T-cell (primary cell): ENCODE results near the gene YIPF5. TPM values are rescaled to one million over a fixed set of nuclear protein-coding genes. Genes with fewer than 3 reads are reported as not detected.

Experiments
- ATAC-seq, 4 experiments: fragments of 200-7000 bp in 3 of 4; fragments of 150-1000 bp in 1 of 4; cut with Tn5 transposase; replicated peaks in 1 of 4; 1 replicate in 3 of 4; 2 replicates in 1 of 4; pipeline ENCODE4 v1.10.0; 2021; ENCODE audit warnings: moderate library complexity in 3 of 4, mild to moderate bottlenecking in 2 of 4, moderate number of reproducible peaks in 1 of 4
- CTCF ChIA-PET, 2 donors: fragments of 300-600 bp; sonication (Branson Sonifier 250); formaldehyde crosslinking; loops; one replicate each; lab custom pipeline; 2022; ENCODE audit warnings: antibody characterized with exemption in 2 of 2; lab: Charles Lee
- POLR2A ChIA-PET, 2 donors: fragments of 300-600 bp; sonication (Branson Sonifier 250); formaldehyde crosslinking; loops; one replicate each; lab custom pipeline; 2022; ENCODE audit warnings: antibody characterized with exemption in 2 of 2; lab: Charles Lee
- DNase-seq, 35 experiments: peaks; one replicate each; pipeline versions ENCODE4 v3.0.0 to v3.0.0-alpha.2; 2013 to 2023
- H3K27ac ChIP-seq: one replicate; pipeline ENCODE4 v1.5.1; 2013; ENCODE audit warnings: low read length
- H3K27me3 ChIP-seq, 2 experiments: replicated peaks in 1 of 2; 1 replicate in 1 of 2; 2 replicates in 1 of 2; pipeline versions ENCODE4 v1.6.1 to v1.7.0; 2013; ENCODE audit warnings: low read length in 1 of 2, mixed read lengths in 1 of 2; ENCODE audit not compliant: control insufficient read depth in 2 of 2, insufficient read depth in 2 of 2; ENCODE audit errors: extremely low read depth in 1 of 2
- H3K36me3 ChIP-seq, 2 donors: 1 replicate in 1 of 2; 2 replicates in 1 of 2; pipeline versions ENCODE4 v1.6.1 to v1.7.0; 2013; ENCODE audit warnings: low read length in 1 of 2; ENCODE audit not compliant: control insufficient read depth in 2 of 2, insufficient read depth in 1 of 2; ENCODE audit errors: extremely low read depth in 1 of 2
- H3K4me1 ChIP-seq, 2 experiments: 1 replicate in 1 of 2; 2 replicates in 1 of 2; pipeline versions ENCODE4 v1.6.1 to v1.7.0; 2013; ENCODE audit warnings: low read length in 2 of 2, mixed read lengths in 1 of 2; ENCODE audit not compliant: insufficient read depth in 2 of 2, control insufficient read depth in 1 of 2; ENCODE audit errors: extremely low read depth in 1 of 2
- H3K4me3 ChIP-seq, 2 donors: 1 replicate in 1 of 2; 2 replicates in 1 of 2; pipeline versions ENCODE4 v1.5.1 to v1.7.0; 2013; ENCODE audit warnings: mild to moderate bottlenecking in 2 of 2, low read length in 1 of 2, moderate library complexity in 1 of 2; ENCODE audit not compliant: control insufficient read depth in 1 of 2; ENCODE audit errors: extremely low read depth in 1 of 2
- H3K9me3 ChIP-seq: 2 replicates; pipeline ENCODE4 v1.7.0; 2013
- H3K27ac Mint-ChIP-seq, 2 donors: one replicate each; pipeline ENCODE4 v1.8.0; 2020 to 2021; ENCODE audit warnings: mild to moderate bottlenecking in 2 of 2, mixed read lengths in 2 of 2
- H3K27me3 Mint-ChIP-seq, 2 donors: one replicate each; pipeline ENCODE4 v1.8.0; 2021 to 2022; ENCODE audit warnings: mixed read lengths in 2 of 2
- H3K36me3 Mint-ChIP-seq: one replicate; pipeline ENCODE4 v1.8.0; 2021; ENCODE audit warnings: mixed read lengths
- H3K4me1 Mint-ChIP-seq, 3 donors: one replicate each; pipeline ENCODE4 v1.8.0; 2020 to 2022; ENCODE audit warnings: mixed read lengths in 3 of 3, mild to moderate bottlenecking in 1 of 3
- H3K4me3 Mint-ChIP-seq, 3 donors: one replicate each; pipeline ENCODE4 v1.8.0; 2020 to 2022; ENCODE audit warnings: mild to moderate bottlenecking in 3 of 3, mixed read lengths in 3 of 3, moderate library complexity in 3 of 3
- H3K9me3 Mint-ChIP-seq, 3 donors: one replicate each; pipeline ENCODE4 v1.8.0; 2020 to 2022; ENCODE audit warnings: mixed read lengths in 3 of 3
- WGBS: methylation state at CpG from one replicate; pipeline ENCODE4 v1.1.5; 2013; ENCODE audit warnings: missing lambda C conversion rate; ENCODE audit not compliant: insufficient coverage; 5-methylcytosine and 5-hydroxymethylcytosine counted together
- total RNA-seq, 35 experiments: library from RNA in 6 of 35; stranded (reverse) in 6 of 35; fragments of 120-200 nt in 1 of 35; gene quantifications; one replicate each; pipeline versions ENCODE4 v1.2.1 to v1.2.4 and lab custom pipeline; 2013 to 2026

The YIPF5 gene
- total RNA-seq, 5 donors from 2014 or later (not counting 1 experiment from before 2014, with no cell fraction given) = 32.8 to 47.1 (median 41.2) TPM

DNA sequence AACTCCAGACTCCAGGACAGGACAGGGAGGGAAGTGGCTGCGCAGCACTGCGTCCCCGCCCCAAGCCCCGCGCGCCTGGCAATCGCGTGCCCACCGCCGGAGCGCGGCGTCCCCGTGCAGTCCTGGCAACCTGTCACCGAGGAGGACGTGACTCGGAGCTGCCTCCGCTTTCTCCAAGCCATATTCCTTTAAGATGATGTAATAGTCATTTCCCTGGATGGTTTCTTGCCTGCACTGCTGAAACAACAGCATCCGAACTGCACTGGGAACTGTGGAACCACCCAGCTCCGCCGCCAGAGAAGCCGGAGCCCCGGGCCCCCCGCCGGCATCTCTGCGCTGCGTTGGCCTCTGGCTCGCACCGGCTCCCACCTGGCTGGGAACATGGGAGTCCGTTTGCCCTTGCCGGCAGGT, 34.7 kb upstream of the YIPF5 start:
- Histone ChIP-seq H3K9me3 (no peaks in the 10 kb centered on the region), H3K27ac (no peak overlapping the region), H3K36me3 (no peaks in the 10 kb centered on the region), H3K4me1 (no peaks in the 10 kb centered on the region), H3K4me3 (no peak overlapping the region), H3K27me3 (peaks cover 4 to 20% of the 10 kb centered on the region in 2 experiments)
- Mint-ChIP-seq H3K4me1 (peaks cover 0 to 5% (median 4%) of the 10 kb centered on the region in 3 donors), H3K36me3 (no peaks in the 10 kb centered on the region), H3K4me3 (no peak overlapping the region), H3K27ac (no peak overlapping the region), H3K27me3 (peaks cover 56 to 67% of the 10 kb centered on the region in 2 donors), H3K9me3 (no peaks in the 10 kb centered on the region)
- ChIA-PET CTCF (interaction anchor here (1.7 to 2.1 kb wide), 2 partner anchors 14 to 57 kb away, joined by 6 to 8 read pairs; no protein-coding TSS in a partner anchor), POLR2A (no interaction called here)
- DNase-seq (no peak), ATAC-seq (no peak)
- 4% methylated on average over 28 of the region's 31 CpGs for WGBS

DNA sequence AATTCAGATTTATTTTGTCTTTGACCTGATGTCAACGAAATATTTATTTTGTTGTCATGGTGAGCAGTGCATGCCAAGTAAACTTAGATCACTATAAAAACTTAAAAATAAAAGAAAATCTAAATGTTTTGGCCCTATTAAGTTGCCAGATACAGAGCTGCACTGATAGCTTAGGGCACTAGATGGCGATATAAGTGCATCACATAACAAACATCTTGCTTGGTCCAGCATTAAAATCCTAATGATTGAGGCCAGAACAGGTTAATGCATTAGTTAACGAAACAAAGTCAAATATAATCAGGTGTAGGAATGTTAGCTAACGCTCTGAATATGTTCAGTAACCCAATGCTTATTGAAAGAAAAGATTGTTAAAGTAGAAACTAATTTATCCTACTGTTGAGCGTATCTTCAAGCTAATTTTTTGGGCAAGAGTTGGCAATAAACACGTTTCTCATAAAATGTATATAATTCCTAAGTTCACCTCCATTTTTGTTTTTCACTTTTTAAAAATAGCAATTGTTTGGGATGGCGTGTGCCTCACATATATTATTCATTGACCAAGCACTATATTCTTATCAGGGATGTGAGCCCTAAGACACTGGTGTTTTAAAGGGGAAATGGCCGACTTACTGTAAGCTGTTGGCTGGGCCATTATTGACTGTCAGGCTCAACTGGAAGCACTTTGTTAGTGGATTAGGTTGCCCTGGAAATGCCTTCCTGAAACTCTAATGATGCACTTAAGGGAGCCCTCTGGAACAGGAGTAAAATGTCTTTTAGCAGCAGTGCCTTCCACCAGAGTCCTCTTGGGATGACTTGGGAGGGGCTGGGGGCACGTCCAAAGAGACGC, 33.5 kb upstream of the YIPF5 start:
- ChIA-PET POLR2A (interaction anchor here (0.6 to 0.7 kb wide), 2 partner anchors 273 to 807 kb away, joined by 3 to 4 read pairs; no protein-coding TSS in a partner anchor), CTCF (interaction anchor here (0.6 to 2.1 kb wide), 25 partner anchors 8 to 1957 kb away, joined by 3 to 20 read pairs (median 5); partner anchors contain the start of genes KCTD16 (in 1 of the 2) and YIPF5 (in 1 of the 2))
- peaks cover 4 to 20% of the 10 kb centered on the region in 2 experiments for H3K27me3 ChIP-seq
- ATAC-seq (peak in 3 of 4 experiments; percentile 43 to 66 (median 55)), DNase-seq (peak in 17 of 35 experiments; percentile 3 to 76 (median 19))
- Mint-ChIP-seq H3K4me3 (no peak overlapping the region), H3K36me3 (no peaks in the 10 kb centered on the region), H3K4me1 (peaks cover 0 to 5% (median 4%) of the 10 kb centered on the region in 3 donors), H3K27me3 (peaks cover 54 to 60% of the 10 kb centered on the region in 2 donors), H3K27ac (no peak overlapping the region), H3K9me3 (no peaks in the 10 kb centered on the region)
- H3K9me3 ChIP-seq = no peaks in the 10 kb centered on the region
- H3K36me3 ChIP-seq = no peaks in the 10 kb centered on the region
- H3K4me3 ChIP-seq = no peak overlapping the region
- WGBS = 100% methylated on average over 1 of the region's 10 CpGs
- no peak overlapping the region for H3K27ac ChIP-seq
- H3K4me1 ChIP-seq = no peaks in the 10 kb centered on the region

DNA sequence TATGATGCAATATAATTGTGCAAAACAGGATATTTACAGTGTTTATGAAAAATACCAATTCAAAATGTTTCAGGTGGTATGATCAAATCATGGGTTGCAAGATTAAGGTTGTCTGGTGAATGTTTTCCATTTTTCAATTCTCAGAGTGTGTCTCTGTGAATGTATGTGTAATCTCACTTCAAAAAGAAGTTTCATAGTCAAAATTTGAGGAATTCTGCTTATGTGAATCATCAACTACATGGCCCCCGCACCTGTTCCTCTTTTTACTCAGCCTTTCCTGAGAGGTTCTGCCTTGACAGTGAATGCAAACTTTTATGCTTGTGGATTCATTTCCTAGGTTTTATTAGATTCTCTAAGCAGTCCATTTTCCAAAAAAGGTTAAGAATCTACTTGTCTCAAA, 32.3 kb upstream of the YIPF5 start:
- peaks cover 0 to 5% (median 4%) of the 10 kb centered on the region in 3 donors for H3K4me1 Mint-ChIP-seq
- peaks cover 47 to 56% of the 10 kb centered on the region in 2 donors for H3K27me3 Mint-ChIP-seq
- no peak overlapping the region for H3K27ac Mint-ChIP-seq
- WGBS = no CpG with 5 or more reads among the region's 1 CpG
- no peak overlapping the region for H3K27ac ChIP-seq
- H3K36me3 ChIP-seq = no peaks in the 10 kb centered on the region
- peaks cover 4 to 20% of the 10 kb centered on the region in 2 experiments for H3K27me3 ChIP-seq
- no peak overlapping the region for H3K4me3 Mint-ChIP-seq
- ATAC-seq (no peak), DNase-seq (no peak)
- no peaks in the 10 kb centered on the region for H3K9me3 ChIP-seq
- H3K4me1 ChIP-seq = no peaks in the 10 kb centered on the region
- POLR2A ChIA-PET = no interaction called here
- no peaks in the 10 kb centered on the region for H3K36me3 Mint-ChIP-seq
- CTCF ChIA-PET = interaction anchor here in 1 of 2 donors (1.3 to 1.6 kb wide), 2 partner anchors 1621 to 1928 kb away, joined by 9 read pairs; no protein-coding TSS in a partner anchor
- no peaks in the 10 kb centered on the region for H3K9me3 Mint-ChIP-seq
- H3K4me3 ChIP-seq = no peak overlapping the region

DNA sequence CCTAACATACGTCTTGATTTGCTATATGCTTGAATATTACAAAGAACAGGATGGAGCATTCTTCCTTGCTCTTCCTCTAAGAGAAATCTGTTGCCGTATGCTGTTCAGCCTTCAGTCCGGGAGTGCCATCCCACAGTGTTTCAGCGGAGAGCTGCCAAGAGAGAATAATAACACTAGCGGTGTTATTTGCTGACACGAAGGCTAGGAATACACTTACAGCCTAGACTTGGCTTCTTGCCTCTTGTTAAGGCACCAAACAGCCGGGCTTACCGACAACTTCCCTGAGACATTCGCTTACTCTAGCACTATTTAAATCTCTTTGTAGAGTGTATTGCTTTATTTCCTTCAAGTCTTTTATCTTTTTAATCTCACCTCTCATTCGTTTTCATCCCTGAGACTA, 31.6 kb upstream of the YIPF5 start:
- ChIA-PET POLR2A (interaction anchor here in 1 of 2 donors (1.1 kb wide), 1 partner anchor 10 kb away, joined by 3 read pairs; no protein-coding TSS in a partner anchor), CTCF (interaction anchor here in 1 of 2 donors (0.6 kb wide), 1 partner anchor 80 kb away, joined by 3 read pairs; no protein-coding TSS in a partner anchor)
- H3K36me3 Mint-ChIP-seq = no peaks in the 10 kb centered on the region
- H3K4me3 ChIP-seq = no peak overlapping the region
- H3K27ac ChIP-seq = no peak overlapping the region
- H3K4me3 Mint-ChIP-seq = no peak overlapping the region
- H3K4me1 ChIP-seq = no peaks in the 10 kb centered on the region
- no peak overlapping the region for H3K27ac Mint-ChIP-seq
- WGBS = 91% methylated on average over 5 of the region's 10 CpGs
- H3K9me3 Mint-ChIP-seq = no peaks in the 10 kb centered on the region
- ATAC-seq (no peak), DNase-seq (no peak)
- H3K4me1 Mint-ChIP-seq = peaks cover 0 to 5% (median 4%) of the 10 kb centered on the region in 3 donors
- H3K9me3 ChIP-seq = no peaks in the 10 kb centered on the region
- peaks cover 4 to 20% of the 10 kb centered on the region in 2 experiments for H3K27me3 ChIP-seq
- H3K36me3 ChIP-seq = no peaks in the 10 kb centered on the region
- peaks cover 41 to 49% of the 10 kb centered on the region in 2 donors for H3K27me3 Mint-ChIP-seq

DNA sequence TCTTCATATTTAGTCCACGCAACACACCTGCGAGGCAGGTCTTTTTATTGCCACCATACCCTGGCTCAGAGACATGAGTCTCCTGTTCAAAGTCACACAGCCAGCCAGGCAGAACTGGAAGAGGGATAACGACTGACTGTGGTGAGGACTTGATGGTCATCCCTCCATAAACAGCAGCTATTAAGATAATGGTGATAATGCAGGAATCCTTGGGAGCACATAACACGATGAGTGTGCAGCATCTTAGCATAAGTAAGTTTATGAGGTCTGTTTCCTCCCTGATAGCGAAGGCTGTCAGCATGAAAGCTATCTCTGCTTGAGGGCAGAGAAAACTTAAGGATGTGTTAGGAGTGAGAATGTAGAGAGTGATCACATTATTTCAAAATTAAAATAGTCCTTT, 31.1 kb upstream of the YIPF5 start:
- POLR2A ChIA-PET = interaction anchor here in 1 of 2 donors (1.1 kb wide), 1 partner anchor 9 kb away, joined by 3 read pairs; no protein-coding TSS in a partner anchor
- no peaks in the 10 kb centered on the region for H3K36me3 ChIP-seq
- no peaks in the 10 kb centered on the region for H3K4me1 ChIP-seq
- H3K4me3 Mint-ChIP-seq = no peak overlapping the region
- peaks cover 0 to 5% (median 4%) of the 10 kb centered on the region in 3 donors for H3K4me1 Mint-ChIP-seq
- H3K27ac ChIP-seq = no peak overlapping the region
- no peaks in the 10 kb centered on the region for H3K9me3 Mint-ChIP-seq
- DNase-seq (no peak), ATAC-seq (no peak)
- peaks cover 37 to 46% of the 10 kb centered on the region in 2 donors for H3K27me3 Mint-ChIP-seq
- H3K27ac Mint-ChIP-seq = no peak overlapping the region
- H3K9me3 ChIP-seq = no peaks in the 10 kb centered on the region
- no peak overlapping the region for H3K4me3 ChIP-seq
- H3K36me3 Mint-ChIP-seq = no peaks in the 10 kb centered on the region
- no CpG with 5 or more reads among the region's 5 CpGs for WGBS
- CTCF ChIA-PET = interaction anchor here in 1 of 2 donors (0.6 to 0.7 kb wide), 3 partner anchors 9 to 1576 kb away, joined by 3 to 4 read pairs (median 4); no protein-coding TSS in a partner anchor
- peaks cover 4 to 20% of the 10 kb centered on the region in 2 experiments for H3K27me3 ChIP-seq

DNA sequence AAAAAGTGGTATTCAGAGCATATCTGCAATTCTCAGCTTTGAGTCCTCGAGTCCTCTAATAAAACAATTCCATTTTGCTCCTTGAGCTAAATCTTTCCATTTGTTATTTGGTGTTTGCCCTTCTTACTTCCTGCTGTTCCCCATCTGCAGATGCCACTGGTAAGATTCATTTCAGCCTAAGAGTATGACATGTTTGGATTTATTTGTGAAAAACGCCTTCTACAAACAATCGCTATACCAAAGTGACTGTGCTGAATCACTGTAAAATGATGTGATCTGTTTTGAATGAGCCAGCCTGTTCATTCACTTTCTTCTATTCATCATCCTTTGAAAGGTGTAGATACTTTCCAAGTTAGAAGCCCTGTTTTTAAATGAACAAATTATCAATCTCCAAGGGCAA, 27.9 kb upstream of the YIPF5 start:
- Histone ChIP-seq H3K27ac (no peak overlapping the region), H3K36me3 (no peaks in the 10 kb centered on the region), H3K4me3 (no peak overlapping the region), H3K4me1 (no peaks in the 10 kb centered on the region), H3K9me3 (no peaks in the 10 kb centered on the region), H3K27me3 (peaks cover 0 to 6% of the 10 kb centered on the region in 2 experiments)
- Mint-ChIP-seq H3K36me3 (no peaks in the 10 kb centered on the region), H3K27me3 (peaks cover 9 to 18% of the 10 kb centered on the region in 2 donors), H3K4me1 (no peaks in the 10 kb centered on the region), H3K9me3 (no peaks in the 10 kb centered on the region), H3K27ac (no peak overlapping the region), H3K4me3 (no peak overlapping the region)
- ChIA-PET POLR2A (no interaction called here), CTCF (interaction anchor here in 1 of 2 donors (0.9 kb wide), 1 partner anchor 17 kb away, joined by 3 read pairs; no protein-coding TSS in a partner anchor)
- ATAC-seq = no peak
- WGBS = no CpG with 5 or more reads among the region's 3 CpGs
- no peak for DNase-seq
